Natural killer cell treated with Interleukin-12 subunit alpha and Interleukin-12 subunit beta and Interleukin-15 and Interleukin-18, amount 100 ng/mL, for 72 hours (primary cell): ENCODE measurements around the gene ASZ1. TPM values are rescaled to one million over a fixed set of nuclear protein-coding genes. Genes with fewer than 3 reads are reported as not detected.
"Not testable (repeated sequence)": the region's sequence is repeated elsewhere in the genome, so short reads cannot be mapped to it uniquely, and the experiment has no call there.

Experiments used
- ATAC-seq, 2 donors: fragments of 150-1000 bp; cut with Tn5 transposase in 1 of 2; sonication (Bioruptor Pico), chemical (Tn5 transposase) in 1 of 2; 2 replicates each; pipeline ENCODE4 v1.10.0; 2021
- DNase-seq: peaks from one replicate; pipeline ENCODE4 v3.0.0; 2022; ENCODE audit warnings: low spot score
- H3K27ac Mint-ChIP-seq, 2 donors: 1 replicate in 1 of 2; 2 replicates in 1 of 2; pipeline ENCODE4 v1.8.0; 2022; ENCODE audit warnings: mixed read lengths in 2 of 2, mild to moderate bottlenecking in 1 of 2, moderate library complexity in 1 of 2
- H3K27me3 Mint-ChIP-seq, 2 donors: 1 replicate in 1 of 2; 2 replicates in 1 of 2; pipeline ENCODE4 v1.8.0; 2022; ENCODE audit warnings: mixed read lengths in 2 of 2
- H3K36me3 Mint-ChIP-seq: one replicate; pipeline ENCODE4 v1.8.0; 2022; ENCODE audit warnings: mixed read lengths
- H3K4me1 Mint-ChIP-seq, 2 donors: 1 replicate in 1 of 2; 2 replicates in 1 of 2; pipeline ENCODE4 v1.8.0; 2022; ENCODE audit warnings: low read depth in 2 of 2, mixed read lengths in 2 of 2, mild to moderate bottlenecking in 1 of 2
- H3K4me3 Mint-ChIP-seq: one replicate; pipeline ENCODE4 v1.8.0; 2022; ENCODE audit warnings: mixed read lengths
- H3K9me3 Mint-ChIP-seq: 2 replicates; pipeline ENCODE4 v1.8.0; 2022; ENCODE audit warnings: mixed read lengths
- total RNA-seq, 2 donors: library from RNA; stranded (reverse); gene quantifications; one replicate each; pipeline ENCODE4 v1.2.3, GENCODE V29; 2022

ASZ1 gene
- total RNA-seq, 2 donors from 2014 or later = not detected

- not testable (repeated sequence) for H3K4me1 Mint-ChIP-seq, DNase-seq, H3K4me3 Mint-ChIP-seq, H3K27ac Mint-ChIP-seq, H3K27me3 Mint-ChIP-seq, H3K36me3 Mint-ChIP-seq, ATAC-seq, H3K9me3 Mint-ChIP-seq
Observed at GRCh38 chr7:117414591-117414990, 12.7 kb downstream of the ASZ1 start.

DNA sequence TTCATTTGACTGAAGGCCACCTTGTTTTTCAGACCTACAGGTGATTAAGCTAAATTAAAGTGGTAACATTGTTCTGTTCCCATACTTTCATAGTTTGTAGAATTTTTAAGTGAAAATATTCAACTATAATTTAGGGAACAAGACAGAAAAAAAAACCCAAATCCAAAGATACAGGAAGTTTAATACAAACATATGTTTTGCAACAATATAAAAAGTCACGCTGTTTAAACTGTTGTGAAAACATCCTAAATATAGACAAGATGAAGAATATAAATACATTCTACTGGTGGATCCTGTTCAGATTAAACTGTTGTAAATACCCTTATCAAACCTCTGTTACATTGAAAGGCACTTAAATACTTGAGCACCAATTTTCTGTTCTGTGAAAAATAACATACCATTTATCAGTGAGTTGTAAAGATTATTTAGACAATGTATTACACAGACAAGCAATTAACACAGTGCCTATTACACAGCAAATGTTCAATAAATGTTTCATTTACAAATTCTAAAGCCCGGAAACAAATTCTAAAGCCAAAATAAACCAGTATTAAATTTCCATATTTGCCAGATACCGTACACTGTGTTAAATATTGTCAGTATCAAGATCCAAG, 14.2 kb downstream of the ASZ1 start:
- DNase-seq (no peak), ATAC-seq (no peak)
- Mint-ChIP-seq H3K36me3 (no peaks in the 10 kb centered on the region), H3K27ac (no peak overlapping the region), H3K4me3 (no peak overlapping the region), H3K27me3 (no peaks in the 10 kb centered on the region), H3K4me1 (no peaks in the 10 kb centered on the region), H3K9me3 (peaks cover 8% of the 10 kb centered on the region)

GRCh38 chr7:117412390-117412789, 14.9 kb downstream of the ASZ1 start:
- no peak overlapping the region for H3K27ac Mint-ChIP-seq
- H3K36me3 Mint-ChIP-seq = no peaks in the 10 kb centered on the region
- H3K27me3 Mint-ChIP-seq = no peaks in the 10 kb centered on the region
- H3K9me3 Mint-ChIP-seq = peaks cover 6% of the 10 kb centered on the region
- H3K4me3 Mint-ChIP-seq = no peak overlapping the region
- no peak for DNase-seq
- H3K4me1 Mint-ChIP-seq = no peaks in the 10 kb centered on the region
- ATAC-seq = no peak

- Mint-ChIP-seq H3K36me3 (no peaks in the 10 kb centered on the region), H3K4me1 (no peaks in the 10 kb centered on the region), H3K9me3 (peaks cover 3% of the 10 kb centered on the region), H3K4me3 (no peak overlapping the region), H3K27me3 (no peaks in the 10 kb centered on the region), H3K27ac (no peak overlapping the region)
- ATAC-seq (no peak), DNase-seq (no peak)
Observed at GRCh38 chr7:117411539-117411938, 15.8 kb downstream of the ASZ1 start.

GRCh38 chr7:117408831-117409230, 18.5 kb downstream of the ASZ1 start:
- no peak for DNase-seq
- H3K27ac Mint-ChIP-seq = no peak overlapping the region

DNA sequence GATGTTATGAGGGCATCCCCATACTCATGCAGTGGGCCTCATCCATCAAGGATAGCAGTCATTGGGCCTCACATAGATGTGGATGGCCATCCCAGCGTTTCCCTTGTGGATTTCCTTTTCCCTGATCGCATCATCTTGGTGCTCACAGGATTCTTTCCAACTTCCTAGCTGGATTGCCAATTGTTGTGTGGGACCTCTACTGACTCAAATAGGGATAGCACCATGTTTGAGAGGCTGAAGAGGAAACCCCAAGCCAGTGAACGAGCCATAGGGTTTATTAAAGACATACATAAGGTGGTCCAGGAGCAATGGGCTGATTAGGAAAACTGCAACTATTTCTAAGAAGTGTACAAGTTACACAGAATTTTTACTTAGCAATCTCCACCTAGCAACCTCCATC, 21.8 kb downstream of the ASZ1 start:
- H3K36me3 Mint-ChIP-seq = no peaks in the 10 kb centered on the region
- H3K9me3 Mint-ChIP-seq = peaks cover 2% of the 10 kb centered on the region
- no peaks in the 10 kb centered on the region for H3K4me1 Mint-ChIP-seq
- DNase-seq (no peak), ATAC-seq (no peak)
- no peak overlapping the region for H3K27ac Mint-ChIP-seq
- no peak overlapping the region for H3K4me3 Mint-ChIP-seq
- H3K27me3 Mint-ChIP-seq = no peaks in the 10 kb centered on the region

More at GRCh38 chr7:117408831-117409230, 18.5 kb downstream of the ASZ1 start:
- no peak overlapping the region for H3K4me3 Mint-ChIP-seq
- H3K27me3 Mint-ChIP-seq = no peaks in the 10 kb centered on the region
- no peaks in the 10 kb centered on the region for H3K4me1 Mint-ChIP-seq
- no peaks in the 10 kb centered on the region for H3K36me3 Mint-ChIP-seq
- ATAC-seq = no peak
- peaks cover 4% of the 10 kb centered on the region for H3K9me3 Mint-ChIP-seq

DNA sequence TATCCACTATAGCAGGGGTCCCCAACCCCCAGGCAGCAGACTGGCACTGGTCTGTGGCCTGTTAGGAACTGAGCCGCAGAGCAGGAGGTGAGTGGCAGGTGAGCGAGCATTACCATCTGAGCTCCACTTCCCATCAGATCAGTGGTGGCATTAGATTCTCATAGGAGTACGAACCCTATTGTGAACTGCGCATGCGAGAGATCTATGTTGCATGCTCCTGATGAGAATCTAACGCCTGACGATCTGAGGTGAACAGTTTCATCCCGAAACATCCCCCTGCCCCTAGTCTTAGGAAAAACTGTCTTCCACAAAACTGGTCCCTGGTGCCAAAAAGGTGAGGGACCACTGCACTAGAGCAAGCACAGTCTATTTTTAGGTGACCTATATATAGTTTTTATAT, 23.6 kb downstream of the ASZ1 start:
- Mint-ChIP-seq H3K36me3 (no peaks in the 10 kb centered on the region), H3K27ac (no peak overlapping the region), H3K4me1 (no peaks in the 10 kb centered on the region), H3K27me3 (no peaks in the 10 kb centered on the region), H3K9me3 (peaks cover 2% of the 10 kb centered on the region), H3K4me3 (no peak overlapping the region)
- DNase-seq = no peak
- ATAC-seq = no peak

- Mint-ChIP-seq H3K4me3 (no peak overlapping the region), H3K9me3 (peaks cover 2% of the 10 kb centered on the region), H3K27ac (no peak overlapping the region), H3K4me1 (no peaks in the 10 kb centered on the region), H3K36me3 (no peaks in the 10 kb centered on the region), H3K27me3 (no peaks in the 10 kb centered on the region)
- ATAC-seq (no peak), DNase-seq (no peak)
Observed at GRCh38 chr7:117402109-117402508, 25.2 kb downstream of the ASZ1 start.

GRCh38 chr7:117401293-117402002, 25.8 kb downstream of the ASZ1 start:
- Mint-ChIP-seq H3K4me3 (no peak overlapping the region), H3K9me3 (peaks cover 2% of the 10 kb centered on the region), H3K27ac (no peak overlapping the region), H3K4me1 (no peaks in the 10 kb centered on the region), H3K27me3 (no peaks in the 10 kb centered on the region), H3K36me3 (no peaks in the 10 kb centered on the region)
- no peak for DNase-seq
- ATAC-seq = no peak

GRCh38 chr7:117399820-117400422, 27.4 kb downstream of the ASZ1 start:
- no peak for ATAC-seq
- Mint-ChIP-seq H3K36me3 (no peaks in the 10 kb centered on the region), H3K4me1 (no peaks in the 10 kb centered on the region), H3K4me3 (no peak overlapping the region), H3K27me3 (no peaks in the 10 kb centered on the region), H3K27ac (no peak overlapping the region), H3K9me3 (peaks cover 2% of the 10 kb centered on the region)
- DNase-seq = no peak

GRCh38 chr7:117395743-117396142, 31.6 kb downstream of the ASZ1 start:
- H3K27ac Mint-ChIP-seq = no peak overlapping the region
- H3K4me3 Mint-ChIP-seq = no peak overlapping the region
- ATAC-seq (no peak), DNase-seq (no peak)
- H3K36me3 Mint-ChIP-seq = no peaks in the 10 kb centered on the region
- H3K27me3 Mint-ChIP-seq = no peaks in the 10 kb centered on the region
- H3K4me1 Mint-ChIP-seq = no peaks in the 10 kb centered on the region
- H3K9me3 Mint-ChIP-seq = peaks cover 5% of the 10 kb centered on the region

- H3K4me1 Mint-ChIP-seq = no peaks in the 10 kb centered on the region
- H3K27me3 Mint-ChIP-seq = no peaks in the 10 kb centered on the region
- no peaks in the 10 kb centered on the region for H3K36me3 Mint-ChIP-seq
- no peak overlapping the region for H3K27ac Mint-ChIP-seq
- H3K4me3 Mint-ChIP-seq = no peak overlapping the region
- ATAC-seq = no peak
- DNase-seq = no peak
- H3K9me3 Mint-ChIP-seq = peaks cover 5% of the 10 kb centered on the region
Observed at GRCh38 chr7:117393781-117394180, 33.5 kb downstream of the ASZ1 start.

- H3K4me1 Mint-ChIP-seq = no peaks in the 10 kb centered on the region
- H3K27me3 Mint-ChIP-seq = no peaks in the 10 kb centered on the region
- no peak for ATAC-seq
- H3K27ac Mint-ChIP-seq = no peak overlapping the region
- DNase-seq = no peak
- no peak overlapping the region for H3K4me3 Mint-ChIP-seq
- peaks cover 15% of the 10 kb centered on the region for H3K9me3 Mint-ChIP-seq
- H3K36me3 Mint-ChIP-seq = peaks cover 4% of the 10 kb centered on the region
Observed at GRCh38 chr7:117389871-117390270, 37.4 kb downstream of the ASZ1 start.

- ATAC-seq = no peak
- no peak overlapping the region for H3K27ac Mint-ChIP-seq
- H3K27me3 Mint-ChIP-seq = no peaks in the 10 kb centered on the region
- peaks cover 4% of the 10 kb centered on the region for H3K36me3 Mint-ChIP-seq
- H3K4me1 Mint-ChIP-seq = no peaks in the 10 kb centered on the region
- H3K4me3 Mint-ChIP-seq = no peak overlapping the region
- H3K9me3 Mint-ChIP-seq = peaks cover 10% of the 10 kb centered on the region
- DNase-seq = no peak
Observed at GRCh38 chr7:117386110-117386706, 41.1 kb downstream of the ASZ1 start.
